Endodermal cell (in vitro differentiated cells): ENCODE data around the gene CARM1. TPM values are rescaled to one million over a fixed set of nuclear protein-coding genes. Genes with fewer than 3 reads are reported as not detected.
"Not testable (repeated sequence)": the region's sequence is repeated elsewhere in the genome, so short reads cannot be mapped to it uniquely, and the experiment has no call there.

Experiments used
- DNase-seq: peaks from one replicate; pipeline ENCODE4 v3.0.0-alpha.2; 2017
- H3K27ac ChIP-seq: 2 replicates; pipeline ENCODE4 v1.5.1; 2013; ENCODE audit warnings: mild to moderate bottlenecking, low read depth, low read length, moderate library complexity
- H3K27me3 ChIP-seq: 2 replicates; pipeline ENCODE4 v1.6.1; 2013; ENCODE audit warnings: mild to moderate bottlenecking, low read length, moderate library complexity; ENCODE audit not compliant: insufficient read depth, control insufficient read depth, poor library complexity, severe bottlenecking
- H3K36me3 ChIP-seq: 2 replicates; pipeline ENCODE4 v1.7.0; 2013; ENCODE audit warnings: mild to moderate bottlenecking, low read length, moderate library complexity; ENCODE audit not compliant: control insufficient read depth, insufficient read depth
- H3K4me1 ChIP-seq: one replicate; pipeline ENCODE4 v1.7.0; 2013; ENCODE audit warnings: low read length; ENCODE audit not compliant: control insufficient read depth, insufficient read depth
- H3K4me3 ChIP-seq: 2 replicates; pipeline ENCODE4 v1.5.1; 2013; ENCODE audit warnings: mild to moderate bottlenecking, low read length, moderate library complexity
- H3K9ac ChIP-seq: 2 replicates; pipeline ENCODE4 v1.6.1; 2013; ENCODE audit warnings: mild to moderate bottlenecking, low read length, moderate library complexity; ENCODE audit not compliant: poor library complexity, severe bottlenecking; ENCODE audit errors: extremely low read depth
- H3K9me3 ChIP-seq: 2 replicates; pipeline ENCODE4 v1.6.1; 2013; ENCODE audit warnings: mild to moderate bottlenecking, low read length, moderate library complexity; ENCODE audit not compliant: control insufficient read depth
- H3K27ac Mint-ChIP-seq: 2 replicates; pipeline ENCODE4 v1.8.0; 2020; ENCODE audit warnings: mixed read lengths
- H3K27me3 Mint-ChIP-seq: 2 replicates; pipeline ENCODE4 v1.8.0; 2021; ENCODE audit warnings: mild to moderate bottlenecking, mixed read lengths; ENCODE audit not compliant: insufficient read depth
- H3K36me3 Mint-ChIP-seq: 2 replicates; pipeline ENCODE4 v1.8.0; 2020; ENCODE audit warnings: low read depth, mixed read lengths
- H3K4me1 Mint-ChIP-seq: 2 replicates; pipeline ENCODE4 v1.8.0; 2020; ENCODE audit warnings: mixed read lengths
- H3K4me3 Mint-ChIP-seq: 2 replicates; pipeline ENCODE4 v1.8.0; 2020; ENCODE audit warnings: mild to moderate bottlenecking, moderate library complexity, mixed read lengths
- H3K9me3 Mint-ChIP-seq: 2 replicates; pipeline ENCODE4 v1.8.0; 2020; ENCODE audit warnings: mild to moderate bottlenecking, mixed read lengths
- WGBS, 2 experiments: methylation state at CpG; one replicate each; pipeline versions ENCODE4 v1.1.5 to v1.1.7; 2013; ENCODE audit warnings: missing lambda C conversion rate in 2 of 2, mixed read lengths in 1 of 2; ENCODE audit not compliant: insufficient coverage in 1 of 2, insufficient read length in 1 of 2; 5-methylcytosine and 5-hydroxymethylcytosine counted together
- total RNA-seq, 2 donors: library from RNA; stranded (reverse); fragmentation: NEBNext Ultra II Directional in 1 of 2; extraction: Animal tissue kit (Norgen Biotek cat#: 25700) in 1 of 2; gene quantifications; 2 replicates in 1 of 2; 3 replicates in 1 of 2; pipeline ENCODE4 v1.2.1, GENCODE V29; 2021
- TF ChIP-seq, protein P1 (sequence below): fragments of 200-600 bp; sonication (generic); conservative IDR thresholded peaks from 2 replicates; pipeline ENCODE4 v1.5.0; 2021; ENCODE audit warnings: antibody characterized with exemption, mild to moderate bottlenecking

CARM1 gene
- total RNA-seq, 2 donors from 2014 or later: 80.6 to 86.6 TPM

DNA sequence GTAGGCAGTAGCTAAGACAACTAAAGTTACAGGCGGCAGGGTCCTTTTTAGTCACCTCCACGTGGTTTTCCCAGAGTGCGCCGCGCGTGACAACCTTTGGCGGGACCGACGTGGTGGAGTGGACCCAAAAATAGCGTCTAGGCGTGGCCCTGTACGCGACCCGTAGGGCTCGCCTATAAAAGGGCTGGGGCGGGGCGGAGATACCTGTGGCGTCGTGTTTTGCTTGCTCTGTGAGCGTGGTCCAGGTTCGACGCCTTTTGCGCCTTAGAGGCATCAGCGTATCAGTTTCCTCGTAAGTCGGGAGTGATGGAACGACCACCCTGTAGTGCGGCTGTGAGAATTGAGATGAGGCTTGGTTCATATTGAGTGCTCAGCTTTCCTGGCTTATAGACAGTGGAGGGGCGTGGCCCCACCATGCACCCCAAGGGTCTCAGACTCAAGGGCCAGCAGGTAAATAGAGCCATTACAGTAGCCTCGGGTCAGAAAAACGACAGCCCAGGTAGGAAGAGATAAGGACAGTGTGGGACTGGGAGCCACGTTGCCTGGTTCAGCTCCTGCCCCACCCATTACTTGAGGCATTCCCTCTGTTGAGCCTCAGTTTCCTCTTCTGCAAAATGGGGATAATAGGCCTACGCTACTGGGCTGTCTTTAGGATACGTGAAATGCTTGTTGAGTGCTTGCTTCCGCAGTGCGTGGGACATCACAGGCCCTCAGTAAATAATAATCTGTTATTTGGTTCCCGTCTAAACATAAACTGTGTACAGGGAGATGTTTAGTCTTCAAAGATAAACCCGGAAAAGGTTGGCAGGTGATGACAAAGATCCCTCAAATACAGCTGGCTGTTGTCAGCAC, 34.6 kb upstream of the CARM1 start:
- TF ChIP-seq, protein P1, sequence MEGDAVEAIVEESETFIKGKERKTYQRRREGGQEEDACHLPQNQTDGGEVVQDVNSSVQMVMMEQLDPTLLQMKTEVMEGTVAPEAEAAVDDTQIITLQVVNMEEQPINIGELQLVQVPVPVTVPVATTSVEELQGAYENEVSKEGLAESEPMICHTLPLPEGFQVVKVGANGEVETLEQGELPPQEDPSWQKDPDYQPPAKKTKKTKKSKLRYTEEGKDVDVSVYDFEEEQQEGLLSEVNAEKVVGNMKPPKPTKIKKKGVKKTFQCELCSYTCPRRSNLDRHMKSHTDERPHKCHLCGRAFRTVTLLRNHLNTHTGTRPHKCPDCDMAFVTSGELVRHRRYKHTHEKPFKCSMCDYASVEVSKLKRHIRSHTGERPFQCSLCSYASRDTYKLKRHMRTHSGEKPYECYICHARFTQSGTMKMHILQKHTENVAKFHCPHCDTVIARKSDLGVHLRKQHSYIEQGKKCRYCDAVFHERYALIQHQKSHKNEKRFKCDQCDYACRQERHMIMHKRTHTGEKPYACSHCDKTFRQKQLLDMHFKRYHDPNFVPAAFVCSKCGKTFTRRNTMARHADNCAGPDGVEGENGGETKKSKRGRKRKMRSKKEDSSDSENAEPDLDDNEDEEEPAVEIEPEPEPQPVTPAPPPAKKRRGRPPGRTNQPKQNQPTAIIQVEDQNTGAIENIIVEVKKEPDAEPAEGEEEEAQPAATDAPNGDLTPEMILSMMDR: no peak
- peaks cover 14% of the 10 kb centered on the region for H3K36me3 Mint-ChIP-seq
- H3K4me1 Mint-ChIP-seq: no peaks in the 10 kb centered on the region
- H3K27ac ChIP-seq: peak overlapping the region; percentile 99
- H3K27me3 Mint-ChIP-seq: peaks cover 23% of the 10 kb centered on the region
- H3K27me3 ChIP-seq: no peaks in the 10 kb centered on the region
- H3K9me3 Mint-ChIP-seq: peaks cover 20% of the 10 kb centered on the region
- WGBS, 2 experiments: 48 to 55% methylated on average over 22 to 38 of the region's 38 CpGs
- H3K4me3 ChIP-seq: peak overlapping the region; percentile 84
- peak overlapping the region; percentile 100 for H3K27ac Mint-ChIP-seq
- H3K4me1 ChIP-seq: no peaks in the 10 kb centered on the region
- no peak for DNase-seq
- peaks cover 19% of the 10 kb centered on the region for H3K36me3 ChIP-seq
- peaks cover 6% of the 10 kb centered on the region for H3K9me3 ChIP-seq
- peak overlapping the region; percentile 83 for H3K4me3 Mint-ChIP-seq
- H3K9ac ChIP-seq: peak overlapping the region; percentile 91

DNA sequence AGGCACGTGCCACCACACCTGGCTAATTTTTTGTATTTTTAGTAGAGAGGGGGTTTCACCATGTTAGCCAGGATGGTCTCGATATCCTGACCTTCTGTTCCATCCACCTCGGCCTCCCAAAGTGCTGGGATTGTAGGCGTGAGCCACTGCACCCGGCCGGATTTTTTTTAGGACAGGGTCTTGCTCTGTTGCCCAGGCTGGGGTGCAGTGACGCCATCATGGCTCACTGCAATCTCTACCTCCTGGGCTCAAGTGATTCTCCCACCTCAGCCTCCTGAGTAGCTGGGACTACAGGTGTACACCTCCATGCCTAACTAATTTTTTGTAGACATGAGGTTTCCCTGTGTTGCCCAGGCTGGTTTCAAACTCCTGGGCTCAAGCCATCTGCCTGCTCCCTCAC, 33.7 kb upstream of the CARM1 start:
- WGBS, 2 experiments: 86 to 95% methylated on average over 7 of the region's 7 CpGs
- Mint-ChIP-seq H3K27me3 (peaks cover 23% of the 10 kb centered on the region), H3K36me3 (peaks cover 14% of the 10 kb centered on the region), H3K9me3 (peaks cover 20% of the 10 kb centered on the region)
- H3K27ac ChIP-seq, H3K9ac ChIP-seq, H3K27me3 ChIP-seq, H3K4me3 Mint-ChIP-seq, DNase-seq, H3K4me1 Mint-ChIP-seq, H3K9me3 ChIP-seq, H3K27ac Mint-ChIP-seq, H3K4me1 ChIP-seq, H3K4me3 ChIP-seq: not testable (repeated sequence)
- H3K36me3 ChIP-seq: peaks cover 19% of the 10 kb centered on the region

DNA sequence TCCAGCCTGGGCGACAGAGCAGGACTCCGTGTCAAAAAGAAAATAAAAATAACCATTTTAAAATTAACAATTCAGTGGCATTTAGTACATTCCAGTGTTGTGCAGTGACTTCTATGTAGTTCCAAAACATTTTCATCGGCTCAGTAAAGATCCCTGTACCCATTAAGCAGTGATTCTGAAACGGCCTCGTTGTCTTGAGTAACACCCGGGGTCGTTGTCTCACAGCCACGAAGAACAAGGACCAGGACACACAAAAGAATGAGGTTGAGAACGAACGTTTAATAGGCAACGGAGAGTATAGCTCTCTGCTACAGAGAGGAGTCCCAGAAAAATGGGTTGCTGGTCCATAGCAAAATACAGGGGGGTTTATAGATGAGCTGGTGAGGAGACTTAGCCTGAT, 33.0 kb upstream of the CARM1 start:
- TF ChIP-seq, protein P1: no peak
- no peak for DNase-seq
- Histone ChIP-seq H3K4me1 (no peaks in the 10 kb centered on the region), H3K9me3 (peaks cover 6% of the 10 kb centered on the region), H3K27me3 (no peaks in the 10 kb centered on the region), H3K9ac (no peak overlapping the region), H3K27ac (no peak overlapping the region), H3K4me3 (no peak overlapping the region), H3K36me3 (peaks cover 14% of the 10 kb centered on the region)
- Mint-ChIP-seq H3K27ac (no peak overlapping the region), H3K9me3 (peaks cover 20% of the 10 kb centered on the region), H3K36me3 (peaks cover 9% of the 10 kb centered on the region), H3K4me1 (no peaks in the 10 kb centered on the region), H3K27me3 (peaks cover 25% of the 10 kb centered on the region), H3K4me3 (no peak overlapping the region)
- 87 to 89% methylated on average over 11 of the region's 11 CpGs for WGBS, 2 experiments
